ENCODE results near the gene CACNA2D2. TPM values are rescaled to one million over a fixed set of nuclear protein-coding genes. Genes with fewer than 3 reads are reported as not detected.

Gene CACNA2D2
- total RNA-seq, 1 experiment from 2014 or later = 0.59 TPM

- BruUV-seq (replicated peaks) = no TSS peak
- Histone ChIP-seq H3K4me3 (ENCODE audit: low read depth in 2 of 2, low read length in 2 of 2) (no peak overlapping the region), H3K27me3 (ENCODE audit: control insufficient read depth, insufficient read depth, low read length) (no peaks in the 10 kb centered on the region), H3K27ac (ENCODE audit: low read length) (no peak overlapping the region), H3K36me3 (ENCODE audit: control insufficient read depth, insufficient read depth, low read length) (no peaks in the 10 kb centered on the region), H3K4me1 (ENCODE audit: control insufficient read depth, insufficient read depth, low read length) (peaks cover 4% of the 10 kb centered on the region; the same call in 1 of the 2 replicates), H3K9me3 (ENCODE audit: control insufficient read depth, insufficient read depth, low read depth, low read length) (no peaks in the 10 kb centered on the region)
- in situ Hi-C loops (cut with HindIII; ENCODE audit: low pct_unique_long_range_greater_than_20kb, low sequenced_read_pairs) (no loop called here), intact Hi-C loops (cut with micrococcal nuclease; ENCODE audit: unreplicated experiment) (no loop called here)
- ChIA-PET POLR2A (no interaction called here), CTCF (no interaction called here)
- no peak for TF ChIP-seq SIN3A (IDR thresholded peaks at IDR 0.05; ENCODE audit: borderline replicate concordance, insufficient read depth, low read depth, low read length)
- no peak for TF ChIP-seq TCF7L2 (IDR thresholded peaks at IDR 0.05; ENCODE audit: low read depth, low read length)
- TF ChIP-seq POLR2AphosphoS5 (IDR thresholded peaks at IDR 0.05; ENCODE audit: low read depth, low read length) = no peak
- TF ChIP-seq REST (IDR thresholded peaks at IDR 0.05; ENCODE audit: insufficient read depth in 1 of 2, low read depth in 2 of 2, low read length in 1 of 2) = no peak
- TF ChIP-seq CTCF (IDR thresholded peaks at IDR 0.05) = no peak
- DNase-seq (ENCODE audit: low read depth, low spot score) = no peak
- ATAC-seq = no peak
Observed at GRCh38 chr3:50450209-50450921, 53.1 kb downstream of the CACNA2D2 start.

GRCh38 chr3:50448752-50449539 lies 54.5 kb downstream of the CACNA2D2 start:
- POLR2A ChIA-PET = no interaction called here
- Histone ChIP-seq H3K27ac (ENCODE audit: low read length) (no peak overlapping the region), H3K36me3 (ENCODE audit: control insufficient read depth, insufficient read depth, low read length) (no peaks in the 10 kb centered on the region), H3K4me1 (ENCODE audit: control insufficient read depth, insufficient read depth, low read length) (peaks cover 4% of the 10 kb centered on the region; the same call in 1 of the 2 replicates), H3K9me3 (ENCODE audit: control insufficient read depth, insufficient read depth, low read depth, low read length) (no peaks in the 10 kb centered on the region), H3K27me3 (ENCODE audit: control insufficient read depth, insufficient read depth, low read length) (no peaks in the 10 kb centered on the region), H3K4me3 (ENCODE audit: low read depth in 2 of 2, low read length in 2 of 2) (no peak overlapping the region)
- no peak for ATAC-seq
- intact Hi-C loops (cut with micrococcal nuclease; ENCODE audit: unreplicated experiment) = no loop called here
- in situ Hi-C loops (cut with HindIII; ENCODE audit: low pct_unique_long_range_greater_than_20kb, low sequenced_read_pairs) = no loop called here
- TF ChIP-seq TCF7L2 (IDR thresholded peaks at IDR 0.05; ENCODE audit: low read depth, low read length) = no peak
- TF ChIP-seq CTCF (IDR thresholded peaks at IDR 0.05) = no peak
- no peak for TF ChIP-seq POLR2AphosphoS5 (IDR thresholded peaks at IDR 0.05; ENCODE audit: low read depth, low read length)
- TF ChIP-seq REST (IDR thresholded peaks at IDR 0.05; ENCODE audit: insufficient read depth in 1 of 2, low read depth in 2 of 2, low read length in 1 of 2) = no peak
- TF ChIP-seq SIN3A (IDR thresholded peaks at IDR 0.05; ENCODE audit: borderline replicate concordance, insufficient read depth, low read depth, low read length) = no peak
- DNase-seq (ENCODE audit: low read depth, low spot score) = no peak
- CTCF ChIA-PET = no interaction called here
- no TSS peak for BruUV-seq (replicated peaks)
